Stomach (tissue), 4 donors: ENCODE data around the gene S1PR1.

Source experiments
- EP300 ChIP-seq: sonication (generic); formaldehyde crosslinking; IDR thresholded peaks from one replicate; pipeline ENCODE4 v1.6.1; 2017; ENCODE audit warnings: antibody characterized with exemption
- POLR2A ChIP-seq, 4 donors: fragments of 450-650 bp; IDR thresholded peaks; one replicate each; pipeline ENCODE4 v1.6.1; 2016; ENCODE audit warnings: antibody characterized with exemption in 4 of 4, control low read depth in 2 of 4, mild to moderate bottlenecking in 1 of 4, moderate library complexity in 1 of 4
- POLR2AphosphoS5 ChIP-seq, 3 donors: sonication (generic); formaldehyde crosslinking; IDR thresholded peaks; one replicate each; pipeline ENCODE4 v1.6.1; 2016; ENCODE audit warnings: antibody characterized with exemption in 3 of 3
- TF ChIP-seq, protein P1 (sequence below), 7 experiments: fragments of 450-650 bp in 4 of 7; fragments of 200-600 bp in 3 of 7; sonication (generic) in 3 of 7; IDR thresholded peaks; one replicate each; pipeline ENCODE4 v1.5.1; 2016 to 2019; ENCODE audit warnings: antibody characterized with exemption in 7 of 7, control low read depth in 2 of 7, mild to moderate bottlenecking in 1 of 7

DNA sequence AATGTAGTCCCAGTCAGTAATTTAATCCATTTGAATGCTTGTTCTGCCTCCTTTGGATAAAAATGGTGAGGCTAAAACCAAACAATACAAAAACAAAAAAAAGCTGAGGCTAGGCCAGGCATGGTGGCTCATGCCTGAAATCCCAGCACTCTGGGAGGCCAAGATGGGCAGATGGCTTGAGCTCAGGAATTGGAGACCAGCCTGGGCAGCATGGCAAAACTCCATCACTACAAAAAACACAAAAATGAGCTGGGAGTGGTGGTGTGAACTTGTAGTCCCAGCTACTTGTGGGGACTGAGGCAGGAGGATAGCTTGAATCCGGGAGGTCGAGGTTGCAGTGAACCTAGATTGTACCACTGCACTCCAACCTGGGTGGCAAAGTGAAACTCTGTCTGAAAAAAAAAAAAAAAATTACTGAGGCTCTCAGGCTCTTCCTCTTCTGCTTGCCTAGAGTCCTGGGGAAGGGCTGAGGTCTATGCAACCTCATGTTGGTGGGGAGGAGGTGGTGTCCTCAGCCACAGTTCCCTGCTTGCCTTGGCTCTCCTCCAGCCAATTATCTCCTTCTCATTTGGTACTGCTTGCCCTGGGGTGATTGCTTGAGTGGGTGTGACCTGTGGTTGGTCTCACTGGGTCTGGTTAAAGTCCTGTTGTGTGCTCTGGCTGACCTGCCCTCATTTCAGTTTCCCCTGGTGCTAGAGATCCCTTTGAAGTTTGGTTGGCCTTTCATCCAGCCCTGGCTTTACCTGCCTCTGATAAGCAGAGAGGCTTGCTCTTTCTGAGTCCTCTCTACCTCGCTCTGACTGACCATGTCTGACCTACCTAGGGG is 20.9 kb downstream of the S1PR1 start:
- TF ChIP-seq, protein P1, sequence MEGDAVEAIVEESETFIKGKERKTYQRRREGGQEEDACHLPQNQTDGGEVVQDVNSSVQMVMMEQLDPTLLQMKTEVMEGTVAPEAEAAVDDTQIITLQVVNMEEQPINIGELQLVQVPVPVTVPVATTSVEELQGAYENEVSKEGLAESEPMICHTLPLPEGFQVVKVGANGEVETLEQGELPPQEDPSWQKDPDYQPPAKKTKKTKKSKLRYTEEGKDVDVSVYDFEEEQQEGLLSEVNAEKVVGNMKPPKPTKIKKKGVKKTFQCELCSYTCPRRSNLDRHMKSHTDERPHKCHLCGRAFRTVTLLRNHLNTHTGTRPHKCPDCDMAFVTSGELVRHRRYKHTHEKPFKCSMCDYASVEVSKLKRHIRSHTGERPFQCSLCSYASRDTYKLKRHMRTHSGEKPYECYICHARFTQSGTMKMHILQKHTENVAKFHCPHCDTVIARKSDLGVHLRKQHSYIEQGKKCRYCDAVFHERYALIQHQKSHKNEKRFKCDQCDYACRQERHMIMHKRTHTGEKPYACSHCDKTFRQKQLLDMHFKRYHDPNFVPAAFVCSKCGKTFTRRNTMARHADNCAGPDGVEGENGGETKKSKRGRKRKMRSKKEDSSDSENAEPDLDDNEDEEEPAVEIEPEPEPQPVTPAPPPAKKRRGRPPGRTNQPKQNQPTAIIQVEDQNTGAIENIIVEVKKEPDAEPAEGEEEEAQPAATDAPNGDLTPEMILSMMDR (IDR thresholded peaks at IDR 0.05) = no peak
- no peak for TF ChIP-seq POLR2A (IDR thresholded peaks at IDR 0.05)
- TF ChIP-seq POLR2AphosphoS5 (IDR thresholded peaks at IDR 0.05) = peak in 2 of 3 donors; percentile 18 to 50
- no peak for TF ChIP-seq EP300
